Measurements from ENCODE around the gene MACROD2.

DNA sequence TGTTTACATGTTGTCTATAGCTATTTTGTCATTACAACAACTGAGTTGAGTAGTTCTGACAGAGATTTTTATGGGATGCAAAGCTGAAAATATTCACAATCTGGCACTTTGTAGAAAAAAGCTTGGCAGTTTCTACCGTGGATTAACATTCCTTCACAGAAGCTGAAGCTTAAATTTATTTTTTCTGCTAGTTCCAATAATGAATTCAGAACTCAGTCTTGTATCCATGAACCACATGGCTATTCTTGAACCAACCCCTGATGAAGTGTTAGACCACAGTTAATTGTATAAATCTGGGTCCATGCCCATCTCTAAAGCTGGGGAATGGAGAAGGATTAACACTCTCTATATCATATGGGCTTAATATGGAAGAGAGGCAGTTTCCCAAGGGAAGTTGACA is 1085.9 kb downstream of the MACROD2 start:
- TF ChIP-seq, protein P1, sequence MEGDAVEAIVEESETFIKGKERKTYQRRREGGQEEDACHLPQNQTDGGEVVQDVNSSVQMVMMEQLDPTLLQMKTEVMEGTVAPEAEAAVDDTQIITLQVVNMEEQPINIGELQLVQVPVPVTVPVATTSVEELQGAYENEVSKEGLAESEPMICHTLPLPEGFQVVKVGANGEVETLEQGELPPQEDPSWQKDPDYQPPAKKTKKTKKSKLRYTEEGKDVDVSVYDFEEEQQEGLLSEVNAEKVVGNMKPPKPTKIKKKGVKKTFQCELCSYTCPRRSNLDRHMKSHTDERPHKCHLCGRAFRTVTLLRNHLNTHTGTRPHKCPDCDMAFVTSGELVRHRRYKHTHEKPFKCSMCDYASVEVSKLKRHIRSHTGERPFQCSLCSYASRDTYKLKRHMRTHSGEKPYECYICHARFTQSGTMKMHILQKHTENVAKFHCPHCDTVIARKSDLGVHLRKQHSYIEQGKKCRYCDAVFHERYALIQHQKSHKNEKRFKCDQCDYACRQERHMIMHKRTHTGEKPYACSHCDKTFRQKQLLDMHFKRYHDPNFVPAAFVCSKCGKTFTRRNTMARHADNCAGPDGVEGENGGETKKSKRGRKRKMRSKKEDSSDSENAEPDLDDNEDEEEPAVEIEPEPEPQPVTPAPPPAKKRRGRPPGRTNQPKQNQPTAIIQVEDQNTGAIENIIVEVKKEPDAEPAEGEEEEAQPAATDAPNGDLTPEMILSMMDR (IDR thresholded peaks at IDR 0.05) = no peak
- no peak for TF ChIP-seq POLR2A (IDR thresholded peaks at IDR 0.05)
- no peak for TF ChIP-seq EP300 (IDR thresholded peaks at IDR 0.05)

All from ovary (tissue), 3 donors.